Measurements from ENCODE around the gene CAB39. TPM values are rescaled to one million over a fixed set of nuclear protein-coding genes. Genes with fewer than 3 reads are reported as not detected.

The CAB39 gene
- total RNA-seq, 4 donors from 2014 or later: 70.8 to 97.6 (median 87.4) TPM

DNA sequence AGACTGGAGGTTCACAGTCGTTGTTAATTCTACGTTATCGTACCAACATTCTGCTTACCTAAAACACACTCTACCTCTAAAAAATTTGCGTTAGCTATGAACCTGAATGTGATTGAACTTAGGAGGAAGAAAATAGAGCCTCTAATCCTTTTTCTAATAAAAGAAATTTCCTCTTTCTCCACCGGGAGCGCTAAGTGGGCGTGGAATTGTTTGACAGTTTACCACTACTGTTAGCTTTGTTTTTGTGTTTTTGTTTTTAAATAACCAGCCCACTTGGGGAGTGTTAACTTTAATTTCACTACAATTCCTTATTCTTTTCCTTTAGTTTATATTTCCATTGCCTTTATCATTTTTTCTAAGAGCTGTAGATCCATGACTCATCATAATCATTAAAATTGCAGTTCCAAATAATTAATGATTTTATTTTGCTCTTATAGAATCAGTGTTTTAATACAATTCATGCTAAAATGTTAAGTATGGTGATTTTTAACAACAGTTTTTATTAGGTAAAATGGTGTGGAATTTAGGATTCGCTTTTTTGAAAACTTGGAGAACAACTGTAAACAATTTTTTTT lies 97.1 kb downstream of the CAB39 start:
- H3K9me3 ChIP-seq: no peaks in the 10 kb centered on the region
- DNase-seq: no peak
- no peak for TF ChIP-seq POLR2A (IDR thresholded peaks at IDR 0.05)
- no peak for TF ChIP-seq CTCF (IDR thresholded peaks at IDR 0.05)
- intact Hi-C loops (cut with DNase I): no loop called here
- H3K4me3 ChIP-seq (replicated peaks in 1 of 3): no peak overlapping the region
- no peaks in the 10 kb centered on the region for H3K4me1 ChIP-seq
- no peaks in the 10 kb centered on the region for H3K27me3 ChIP-seq
- 90% methylated on average over 8 of the region's 8 CpGs for WGBS, 2 donors
- H3K36me3 ChIP-seq: peaks cover 0 to 13% of the 10 kb centered on the region in 2 donors
- no peak overlapping the region for H3K27ac ChIP-seq

DNA sequence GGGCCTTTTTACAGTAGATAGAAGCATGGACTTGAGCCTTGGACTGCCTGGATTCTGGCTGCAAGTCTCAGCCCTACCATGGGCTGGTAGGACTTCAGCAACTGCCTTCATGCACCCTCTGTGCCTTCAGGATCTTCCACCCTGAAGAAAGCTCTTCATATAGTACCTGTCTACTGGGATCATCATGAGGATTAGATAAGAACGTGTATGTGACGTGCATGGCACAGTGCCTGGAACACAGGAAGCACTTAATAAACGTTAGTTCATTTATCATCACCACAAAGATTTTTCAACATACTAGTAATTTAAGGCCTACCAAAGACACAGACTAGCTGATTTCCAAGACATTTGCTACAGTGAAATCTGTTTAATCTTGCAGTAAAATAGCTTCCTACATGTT lies 98.9 kb downstream of the CAB39 start:
- no peak overlapping the region for H3K4me3 ChIP-seq (replicated peaks in 1 of 3)
- no peaks in the 10 kb centered on the region for H3K4me1 ChIP-seq
- H3K27ac ChIP-seq: no peak overlapping the region
- DNase-seq: no peak
- no peaks in the 10 kb centered on the region for H3K9me3 ChIP-seq
- peaks cover 0 to 13% of the 10 kb centered on the region in 2 donors for H3K36me3 ChIP-seq
- TF ChIP-seq POLR2A (IDR thresholded peaks at IDR 0.05): no peak
- no peak for TF ChIP-seq CTCF (IDR thresholded peaks at IDR 0.05)
- intact Hi-C loops (cut with DNase I): no loop called here
- 72 to 85% methylated on average over 3 of the region's 3 CpGs for WGBS, 2 donors
- no peaks in the 10 kb centered on the region for H3K27me3 ChIP-seq

DNA sequence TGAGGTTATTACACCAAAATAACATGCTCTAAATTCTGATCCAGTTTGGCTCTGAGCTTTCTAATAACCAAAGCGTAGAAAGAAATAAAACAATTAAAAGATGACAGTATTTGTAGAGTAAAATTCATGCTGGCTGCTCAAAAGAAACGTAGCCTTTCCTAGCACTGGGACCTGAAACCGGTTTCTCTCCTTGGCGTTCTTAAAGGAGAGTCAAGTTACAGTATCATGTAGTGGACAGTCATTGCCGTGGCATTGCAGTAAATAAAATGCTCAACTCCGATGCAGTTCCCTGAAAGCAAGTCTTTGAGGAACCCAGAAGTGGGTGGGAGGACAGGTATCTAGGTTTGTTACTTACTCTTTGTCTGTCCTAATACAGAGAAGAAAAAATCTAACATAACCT lies 99.4 kb downstream of the CAB39 start:
- Histone ChIP-seq H3K9me3 (no peaks in the 10 kb centered on the region), H3K36me3 (peaks cover 0 to 13% of the 10 kb centered on the region in 2 donors), H3K4me1 (no peaks in the 10 kb centered on the region), H3K27me3 (no peaks in the 10 kb centered on the region), H3K27ac (no peak overlapping the region), H3K4me3 (replicated peaks in 1 of 3) (no peak overlapping the region)
- TF ChIP-seq CTCF (IDR thresholded peaks at IDR 0.05) (no peak), POLR2A (IDR thresholded peaks at IDR 0.05) (no peak)
- no peak for DNase-seq
- WGBS, 2 donors: 87 to 89% methylated on average over 6 of the region's 6 CpGs
- intact Hi-C loops (cut with DNase I): no loop called here

- Histone ChIP-seq H3K9me3 (no peaks in the 10 kb centered on the region), H3K27ac (no peak overlapping the region), H3K36me3 (peaks cover 13 to 26% of the 10 kb centered on the region in 2 donors), H3K4me3 (replicated peaks in 1 of 3) (no peak overlapping the region), H3K27me3 (no peaks in the 10 kb centered on the region), H3K4me1 (no peaks in the 10 kb centered on the region)
- WGBS, 2 donors: 90 to 96% methylated on average over 2 of the region's 2 CpGs
- no peak for DNase-seq
- TF ChIP-seq POLR2A (IDR thresholded peaks at IDR 0.05): no peak
- TF ChIP-seq CTCF (IDR thresholded peaks at IDR 0.05): peak in 2 of 6 experiments; percentile 20 to 24
- intact Hi-C loops (cut with DNase I): no loop called here
Measured at GRCh38 chr2:230814616-230815015, 102.0 kb downstream of the CAB39 start.

DNA sequence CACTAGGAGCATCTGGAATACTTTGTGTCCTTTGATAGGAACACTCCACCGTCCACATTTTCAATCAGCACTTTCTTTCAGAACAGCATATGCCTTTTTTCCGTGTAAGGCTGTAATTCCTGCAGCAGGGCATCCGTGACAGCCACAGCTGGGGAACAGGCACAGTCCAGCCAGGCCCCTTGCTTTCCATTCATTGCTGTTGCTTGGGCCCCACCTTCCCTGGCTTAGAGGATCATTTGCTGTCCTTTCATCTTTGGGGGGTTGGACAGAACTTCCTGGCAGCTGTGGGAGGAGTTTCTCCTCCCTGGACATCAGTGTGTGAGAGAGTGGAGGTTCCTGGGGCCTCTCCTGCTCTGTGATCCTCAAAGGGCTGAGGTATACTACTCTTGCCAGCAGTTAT lies 102.4 kb downstream of the CAB39 start:
- TF ChIP-seq POLR2A (IDR thresholded peaks at IDR 0.05) (no peak), CTCF (IDR thresholded peaks at IDR 0.05) (no peak)
- H3K36me3 ChIP-seq: peaks cover 13 to 26% of the 10 kb centered on the region in 2 donors

More for the DNA sequence above, 102.4 kb downstream of the CAB39 start:
- H3K27ac ChIP-seq: no peak overlapping the region
- H3K9me3 ChIP-seq: no peaks in the 10 kb centered on the region
- WGBS, 2 donors: 92 to 96% methylated on average over 3 of the region's 3 CpGs
- H3K4me3 ChIP-seq (replicated peaks in 1 of 3): no peak overlapping the region
- H3K4me1 ChIP-seq: no peaks in the 10 kb centered on the region
- DNase-seq: no peak
- intact Hi-C loops (cut with DNase I): no loop called here
- no peaks in the 10 kb centered on the region for H3K27me3 ChIP-seq
